Endodermal cell (in vitro differentiated cells): ENCODE measurements around the gene P4HTM. TPM values are rescaled to one million over a fixed set of nuclear protein-coding genes. Genes with fewer than 3 reads are reported as not detected.

Experiments used
- DNase-seq: peaks from one replicate; pipeline ENCODE4 v3.0.0-alpha.2; 2017
- H3K27ac ChIP-seq: 2 replicates; pipeline ENCODE4 v1.5.1; 2013; ENCODE audit warnings: mild to moderate bottlenecking, low read depth, low read length, moderate library complexity
- H3K27me3 ChIP-seq: 2 replicates; pipeline ENCODE4 v1.6.1; 2013; ENCODE audit warnings: mild to moderate bottlenecking, low read length, moderate library complexity; ENCODE audit not compliant: insufficient read depth, control insufficient read depth, poor library complexity, severe bottlenecking
- H3K36me3 ChIP-seq: 2 replicates; pipeline ENCODE4 v1.7.0; 2013; ENCODE audit warnings: mild to moderate bottlenecking, low read length, moderate library complexity; ENCODE audit not compliant: control insufficient read depth, insufficient read depth
- H3K4me1 ChIP-seq: one replicate; pipeline ENCODE4 v1.7.0; 2013; ENCODE audit warnings: low read length; ENCODE audit not compliant: control insufficient read depth, insufficient read depth
- H3K4me3 ChIP-seq: 2 replicates; pipeline ENCODE4 v1.5.1; 2013; ENCODE audit warnings: mild to moderate bottlenecking, low read length, moderate library complexity
- H3K9ac ChIP-seq: 2 replicates; pipeline ENCODE4 v1.6.1; 2013; ENCODE audit warnings: mild to moderate bottlenecking, low read length, moderate library complexity; ENCODE audit not compliant: poor library complexity, severe bottlenecking; ENCODE audit errors: extremely low read depth
- H3K9me3 ChIP-seq: 2 replicates; pipeline ENCODE4 v1.6.1; 2013; ENCODE audit warnings: mild to moderate bottlenecking, low read length, moderate library complexity; ENCODE audit not compliant: control insufficient read depth
- H3K27ac Mint-ChIP-seq: 2 replicates; pipeline ENCODE4 v1.8.0; 2020; ENCODE audit warnings: mixed read lengths
- H3K27me3 Mint-ChIP-seq: 2 replicates; pipeline ENCODE4 v1.8.0; 2021; ENCODE audit warnings: mild to moderate bottlenecking, mixed read lengths; ENCODE audit not compliant: insufficient read depth
- H3K36me3 Mint-ChIP-seq: 2 replicates; pipeline ENCODE4 v1.8.0; 2020; ENCODE audit warnings: low read depth, mixed read lengths
- H3K4me1 Mint-ChIP-seq: 2 replicates; pipeline ENCODE4 v1.8.0; 2020; ENCODE audit warnings: mixed read lengths
- H3K4me3 Mint-ChIP-seq: 2 replicates; pipeline ENCODE4 v1.8.0; 2020; ENCODE audit warnings: mild to moderate bottlenecking, moderate library complexity, mixed read lengths
- H3K9me3 Mint-ChIP-seq: 2 replicates; pipeline ENCODE4 v1.8.0; 2020; ENCODE audit warnings: mild to moderate bottlenecking, mixed read lengths
- WGBS, 2 experiments: methylation state at CpG; one replicate each; pipeline versions ENCODE4 v1.1.5 to v1.1.7; 2013; ENCODE audit warnings: missing lambda C conversion rate in 2 of 2, mixed read lengths in 1 of 2; ENCODE audit not compliant: insufficient coverage in 1 of 2, insufficient read length in 1 of 2; 5-methylcytosine and 5-hydroxymethylcytosine counted together
- total RNA-seq, 2 donors: library from RNA; stranded (reverse); fragmentation: NEBNext Ultra II Directional in 1 of 2; extraction: Animal tissue kit (Norgen Biotek cat#: 25700) in 1 of 2; gene quantifications; 2 replicates in 1 of 2; 3 replicates in 1 of 2; pipeline ENCODE4 v1.2.1, GENCODE V29; 2021
- TF ChIP-seq, protein P1 (sequence below): fragments of 200-600 bp; sonication (generic); conservative IDR thresholded peaks from 2 replicates; pipeline ENCODE4 v1.5.0; 2021; ENCODE audit warnings: antibody characterized with exemption, mild to moderate bottlenecking

Gene P4HTM
- total RNA-seq, 2 donors from 2014 or later, result 12.4 to 17.6 TPM

DNA sequence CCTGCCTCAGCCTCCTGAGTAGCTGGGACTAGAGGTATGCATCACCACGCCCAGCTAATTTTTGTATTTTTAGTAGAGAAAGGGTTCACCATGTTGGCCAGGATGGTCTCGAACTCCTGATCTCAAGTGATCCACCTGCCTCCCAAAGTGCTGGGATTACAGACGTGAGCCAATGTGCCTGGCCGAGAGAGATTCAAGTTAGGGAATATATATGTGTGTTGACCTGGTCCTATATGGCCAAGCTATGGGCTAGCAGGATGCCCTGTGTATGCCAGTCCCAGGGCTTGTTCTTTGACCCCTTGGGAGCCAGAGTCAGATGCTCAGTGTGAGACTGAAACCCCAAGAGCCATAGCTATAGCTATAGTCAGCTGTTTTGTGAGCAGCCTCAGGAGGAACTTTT lies 33.7 kb downstream of the P4HTM start:
- WGBS, 2 experiments, result 89 to 100% methylated on average over 2 to 4 of the region's 4 CpGs

GRCh38 chr3:49024449-49024848 lies 34.4 kb downstream of the P4HTM start:
- H3K4me1 Mint-ChIP-seq, result peaks cover 19% of the 10 kb centered on the region
- H3K4me3 Mint-ChIP-seq, result no peak overlapping the region
- no peaks in the 10 kb centered on the region for H3K27me3 Mint-ChIP-seq
- no peak overlapping the region for H3K4me3 ChIP-seq
- no peaks in the 10 kb centered on the region for H3K27me3 ChIP-seq
- no peak overlapping the region for H3K27ac ChIP-seq
- H3K36me3 Mint-ChIP-seq, result peaks cover 51% of the 10 kb centered on the region
- WGBS, 2 experiments, result 93 to 97% methylated on average over 3 to 5 of the region's 5 CpGs
- H3K9me3 Mint-ChIP-seq, result no peaks in the 10 kb centered on the region
- peaks cover 54% of the 10 kb centered on the region for H3K36me3 ChIP-seq
- DNase-seq, result no peak
- no peaks in the 10 kb centered on the region for H3K9me3 ChIP-seq
- peaks cover 6% of the 10 kb centered on the region for H3K4me1 ChIP-seq
- TF ChIP-seq, protein P1, sequence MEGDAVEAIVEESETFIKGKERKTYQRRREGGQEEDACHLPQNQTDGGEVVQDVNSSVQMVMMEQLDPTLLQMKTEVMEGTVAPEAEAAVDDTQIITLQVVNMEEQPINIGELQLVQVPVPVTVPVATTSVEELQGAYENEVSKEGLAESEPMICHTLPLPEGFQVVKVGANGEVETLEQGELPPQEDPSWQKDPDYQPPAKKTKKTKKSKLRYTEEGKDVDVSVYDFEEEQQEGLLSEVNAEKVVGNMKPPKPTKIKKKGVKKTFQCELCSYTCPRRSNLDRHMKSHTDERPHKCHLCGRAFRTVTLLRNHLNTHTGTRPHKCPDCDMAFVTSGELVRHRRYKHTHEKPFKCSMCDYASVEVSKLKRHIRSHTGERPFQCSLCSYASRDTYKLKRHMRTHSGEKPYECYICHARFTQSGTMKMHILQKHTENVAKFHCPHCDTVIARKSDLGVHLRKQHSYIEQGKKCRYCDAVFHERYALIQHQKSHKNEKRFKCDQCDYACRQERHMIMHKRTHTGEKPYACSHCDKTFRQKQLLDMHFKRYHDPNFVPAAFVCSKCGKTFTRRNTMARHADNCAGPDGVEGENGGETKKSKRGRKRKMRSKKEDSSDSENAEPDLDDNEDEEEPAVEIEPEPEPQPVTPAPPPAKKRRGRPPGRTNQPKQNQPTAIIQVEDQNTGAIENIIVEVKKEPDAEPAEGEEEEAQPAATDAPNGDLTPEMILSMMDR, result no peak
- H3K9ac ChIP-seq, result no peak overlapping the region
- no peak overlapping the region for H3K27ac Mint-ChIP-seq

More for the DNA sequence above, 33.7 kb downstream of the P4HTM start:
- no peak overlapping the region for H3K9ac ChIP-seq
- no peaks in the 10 kb centered on the region for H3K9me3 ChIP-seq
- H3K9me3 Mint-ChIP-seq, result no peaks in the 10 kb centered on the region
- no peak for DNase-seq
- H3K4me3 ChIP-seq, result no peak overlapping the region
- H3K36me3 Mint-ChIP-seq, result peaks cover 51% of the 10 kb centered on the region
- no peaks in the 10 kb centered on the region for H3K27me3 Mint-ChIP-seq
- peaks cover 6% of the 10 kb centered on the region for H3K4me1 ChIP-seq
- H3K27me3 ChIP-seq, result no peaks in the 10 kb centered on the region
- TF ChIP-seq, protein P1, result no peak
- H3K36me3 ChIP-seq, result peaks cover 53% of the 10 kb centered on the region
- no peak overlapping the region for H3K27ac Mint-ChIP-seq
- H3K27ac ChIP-seq, result no peak overlapping the region
- H3K4me1 Mint-ChIP-seq, result peaks cover 18% of the 10 kb centered on the region
- peak overlapping the region; percentile 89 for H3K4me3 Mint-ChIP-seq

GRCh38 chr3:49025005-49025792 lies 35.2 kb downstream of the P4HTM start:
- no peaks in the 10 kb centered on the region for H3K27me3 ChIP-seq
- no peak overlapping the region for H3K9ac ChIP-seq
- peaks cover 61% of the 10 kb centered on the region for H3K36me3 ChIP-seq
- H3K27ac ChIP-seq, result no peak overlapping the region
- TF ChIP-seq, protein P1, result no peak
- H3K27ac Mint-ChIP-seq, result no peak overlapping the region
- H3K4me3 ChIP-seq, result no peak overlapping the region
- H3K4me1 ChIP-seq, result peaks cover 6% of the 10 kb centered on the region
- H3K4me3 Mint-ChIP-seq, result no peak overlapping the region
- no peaks in the 10 kb centered on the region for H3K9me3 ChIP-seq
- peaks cover 20% of the 10 kb centered on the region for H3K4me1 Mint-ChIP-seq
- H3K9me3 Mint-ChIP-seq, result no peaks in the 10 kb centered on the region
- DNase-seq, result no peak
- WGBS, 2 experiments, result 96 to 97% methylated on average over 11 to 13 of the region's 13 CpGs
- no peaks in the 10 kb centered on the region for H3K27me3 Mint-ChIP-seq
- H3K36me3 Mint-ChIP-seq, result peaks cover 54% of the 10 kb centered on the region
